ENCODE results near the gene THOC6.
"Not testable (repeated sequence)": the region's sequence is repeated elsewhere in the genome, so short reads cannot be mapped to it uniquely, and the experiment has no call there.

The THOC6 gene

DNA sequence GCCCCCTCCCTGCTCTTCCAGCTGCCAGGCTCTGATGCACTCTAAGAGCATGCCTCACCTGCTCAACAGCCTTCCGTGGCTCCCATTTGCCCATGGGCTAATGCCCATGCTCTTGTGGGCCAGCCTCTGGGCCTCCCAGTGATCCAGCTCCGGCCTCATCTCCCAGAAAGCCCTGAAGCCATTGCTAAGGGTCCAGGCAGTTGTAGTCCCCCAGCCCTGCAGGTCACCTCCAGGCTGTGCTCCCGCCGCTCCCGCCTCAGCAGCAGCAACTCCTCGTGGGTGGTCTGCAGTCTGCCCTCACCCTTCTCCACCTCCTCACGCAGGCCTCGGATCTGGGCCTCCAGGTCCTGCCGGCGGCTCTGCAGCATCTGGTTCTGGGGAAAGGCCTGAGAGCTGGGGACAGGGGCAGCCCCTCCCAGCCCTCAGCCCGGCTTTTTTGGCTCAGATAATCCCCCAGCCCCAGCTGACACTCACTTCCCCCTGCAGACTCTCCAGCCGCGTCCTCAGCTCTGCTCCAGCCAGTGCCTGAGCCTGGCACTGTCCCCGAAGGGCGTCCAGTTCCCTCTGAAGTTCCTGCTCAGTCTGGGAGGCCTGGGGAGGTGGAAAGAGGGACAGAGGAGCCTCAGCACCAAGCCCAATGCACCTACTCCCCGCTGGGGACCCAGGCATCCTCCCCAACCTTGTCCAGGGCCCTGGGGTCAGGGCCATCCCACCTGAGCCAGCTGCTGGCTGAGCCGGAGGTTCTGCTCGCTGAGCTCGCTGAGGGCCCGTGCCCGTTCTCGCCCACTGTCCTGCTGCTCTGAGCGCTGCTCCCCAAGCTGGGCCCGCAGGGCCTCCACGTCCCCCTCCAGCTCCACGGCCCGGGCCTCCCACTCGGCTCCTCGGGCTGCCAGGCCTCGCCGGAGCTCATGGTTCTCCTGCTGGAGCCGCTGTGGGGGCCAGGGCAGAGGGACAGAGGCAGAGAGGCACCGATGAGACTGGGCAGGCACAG is 6.7 kb downstream of the THOC6 start:
- no peak for DNase-seq (ENCODE audit: low spot score)

DNA sequence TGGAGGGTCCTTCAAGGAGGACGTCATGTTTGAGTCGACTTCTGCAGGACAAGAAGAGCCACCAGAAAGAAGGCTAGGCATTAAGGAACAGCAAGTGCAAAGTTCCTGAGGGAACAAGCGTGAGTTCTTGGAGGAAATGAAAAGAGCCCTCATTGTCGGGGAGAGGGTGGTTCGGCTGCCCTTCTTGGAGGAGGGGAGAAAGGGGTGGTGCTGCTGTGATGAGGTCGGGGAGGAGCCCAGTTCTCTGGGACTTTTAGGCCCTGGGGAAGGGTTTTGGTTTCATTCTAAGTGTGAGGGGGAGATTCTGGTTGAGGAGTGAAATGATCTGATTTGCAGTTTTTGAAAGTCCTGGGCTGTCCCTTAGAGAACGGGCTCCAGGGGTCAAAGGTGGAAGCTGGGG is 8.8 kb downstream of the THOC6 start:
- DNase-seq (ENCODE audit: low spot score), result no peak

DNA sequence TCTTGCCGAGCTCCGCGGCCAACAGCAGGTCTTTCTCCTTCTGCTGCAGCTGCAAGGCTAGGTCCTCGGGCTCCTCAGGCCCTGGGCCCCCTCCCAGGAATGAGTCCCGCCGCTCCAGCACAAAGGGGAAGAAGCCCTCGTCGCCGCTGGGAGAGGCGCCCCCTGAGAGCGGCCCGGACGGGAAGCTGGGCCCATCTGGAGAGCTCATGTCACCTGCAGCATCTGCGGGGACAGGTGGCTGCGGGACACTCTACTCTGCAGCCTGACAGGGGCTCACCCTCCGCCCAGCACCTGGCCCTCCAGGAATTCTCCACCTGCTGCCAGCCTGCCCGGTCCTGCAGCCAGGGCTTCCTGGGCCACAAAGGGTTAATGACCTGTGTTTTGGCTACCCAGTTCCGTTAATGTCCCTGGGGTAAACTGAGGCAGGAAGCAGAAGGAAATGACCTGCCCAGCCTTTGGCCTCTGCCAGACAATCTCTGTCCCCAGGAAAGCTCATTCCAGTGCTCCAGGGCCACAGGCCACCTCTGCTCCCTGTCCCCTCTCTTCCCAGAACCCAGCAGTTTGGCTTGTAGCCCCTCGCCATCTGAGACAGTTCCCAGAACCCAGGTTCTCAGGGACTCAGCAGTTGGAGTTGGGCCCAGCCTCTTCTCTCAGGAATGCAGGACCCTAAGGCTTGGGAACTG is 11.6 kb downstream of the THOC6 start:
- DNase-seq (ENCODE audit: low spot score), result no peak

DNA sequence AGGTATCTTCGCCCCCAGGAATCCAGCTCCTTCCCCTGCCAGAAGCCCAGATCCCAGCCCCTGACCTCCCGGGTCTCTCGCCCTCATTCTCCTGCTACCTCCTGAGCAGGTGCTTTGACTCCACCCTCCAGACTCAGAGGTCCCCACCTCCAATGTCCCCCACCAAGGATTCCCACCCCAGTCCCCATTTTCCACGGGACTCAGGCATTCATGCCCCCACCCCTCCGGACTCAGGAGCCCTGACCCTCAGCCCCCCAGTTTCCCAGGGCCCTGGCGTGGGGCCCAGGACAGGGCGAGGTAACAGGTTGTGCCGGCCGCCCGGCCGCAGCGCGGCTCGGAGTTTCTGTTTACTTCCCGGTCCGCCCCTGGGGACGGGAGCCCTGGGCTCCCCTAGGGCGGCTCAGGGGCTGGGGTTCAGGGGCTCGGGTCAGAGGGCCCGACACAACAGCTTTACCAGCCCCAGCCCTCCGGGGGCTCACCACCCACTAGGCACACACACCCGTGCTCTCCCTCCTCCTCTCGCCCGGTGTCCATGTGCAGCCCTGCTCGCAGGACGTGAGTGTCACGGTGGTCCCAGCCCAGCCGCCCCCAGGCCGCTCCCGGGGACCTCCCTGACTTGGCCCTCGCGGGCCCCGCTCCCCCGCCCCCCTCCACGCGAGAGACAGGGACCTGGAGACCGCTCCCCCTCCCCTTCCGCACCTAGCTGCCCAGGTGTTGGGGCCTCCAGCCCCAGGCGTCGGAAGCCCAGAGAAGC is 12.3 kb downstream of the THOC6 start:
- no peak for DNase-seq (ENCODE audit: low spot score)

DNA sequence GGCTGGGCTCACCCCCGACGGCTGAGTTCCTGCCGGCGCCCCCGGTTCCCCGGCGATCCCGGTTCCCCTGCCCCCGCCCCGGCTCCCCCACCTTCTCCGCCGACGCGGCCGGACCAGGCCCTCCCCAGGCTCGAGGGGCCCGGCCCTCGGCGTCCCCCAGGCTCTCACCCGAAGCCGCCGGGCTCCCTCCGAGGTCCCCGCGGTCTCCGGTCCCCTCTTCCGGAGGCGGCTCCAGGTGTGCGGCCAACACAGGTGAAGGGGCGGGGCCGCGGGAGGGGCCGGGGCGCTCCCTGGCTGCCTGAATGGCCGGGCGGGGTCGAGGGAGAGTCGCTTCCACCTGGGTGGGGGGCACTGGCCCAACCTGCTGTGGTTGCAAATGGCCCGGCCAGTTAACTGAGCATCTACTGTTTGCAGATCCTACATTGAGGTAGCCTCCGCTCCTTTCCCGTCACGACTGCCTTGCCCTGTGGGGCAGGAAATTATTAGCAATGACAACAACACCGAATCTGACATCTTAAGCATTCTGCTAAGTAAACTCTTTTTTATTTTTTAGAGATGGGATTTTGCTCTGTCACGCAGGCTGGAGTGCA is 13.0 kb downstream of the THOC6 start, which contains the start of gene BICDL2:
Gene BICDL2, minus strand, starts transcription at position 219 of the 590 bp plus-strand sequence. CDS start 1,448 bp downstream, outside the sequence.
- DNase-seq (ENCODE audit: low spot score), result no peak

DNA sequence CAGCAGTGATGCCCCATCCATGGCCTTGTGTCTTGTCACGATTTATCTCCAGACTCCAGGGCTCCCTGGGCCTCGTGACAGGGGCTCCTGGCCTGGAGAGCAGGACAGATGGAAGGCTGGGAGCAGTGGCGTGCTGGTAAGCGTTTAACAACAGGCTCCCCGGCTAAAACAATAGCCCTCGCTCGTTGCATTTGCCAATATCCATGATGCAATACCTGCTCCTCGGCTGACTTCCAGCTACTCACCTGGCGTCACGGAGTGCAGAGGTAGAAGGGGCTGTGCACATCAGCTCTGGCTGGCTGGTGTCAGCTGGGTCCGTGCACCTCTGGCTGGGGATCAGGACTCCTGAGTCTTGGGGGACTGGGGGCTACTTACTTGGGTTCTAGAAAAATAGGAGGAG is 14.4 kb downstream of the THOC6 start:
- DNase-seq (ENCODE audit: low spot score), result no peak

DNA sequence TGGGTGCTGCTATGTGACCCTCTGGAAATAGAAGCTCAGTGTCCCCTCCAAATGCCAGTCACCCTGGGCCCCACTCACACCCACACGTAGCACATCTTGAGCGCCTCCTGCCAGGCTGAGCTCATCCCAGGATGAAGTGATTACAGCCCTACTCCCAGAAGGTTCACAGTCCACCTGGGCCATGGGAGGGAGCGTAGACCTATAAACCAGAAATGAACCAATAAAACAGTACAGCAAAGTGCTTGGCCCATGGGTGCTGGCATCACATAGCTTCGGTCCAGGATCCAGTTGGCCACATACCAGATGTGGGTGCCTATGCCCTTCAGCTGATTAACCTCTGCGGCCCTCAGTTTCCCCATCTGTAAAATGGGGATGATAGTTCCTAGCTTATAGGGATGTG is 15.1 kb downstream of the THOC6 start:
- DNase-seq (ENCODE audit: low spot score), result no peak

DNA sequence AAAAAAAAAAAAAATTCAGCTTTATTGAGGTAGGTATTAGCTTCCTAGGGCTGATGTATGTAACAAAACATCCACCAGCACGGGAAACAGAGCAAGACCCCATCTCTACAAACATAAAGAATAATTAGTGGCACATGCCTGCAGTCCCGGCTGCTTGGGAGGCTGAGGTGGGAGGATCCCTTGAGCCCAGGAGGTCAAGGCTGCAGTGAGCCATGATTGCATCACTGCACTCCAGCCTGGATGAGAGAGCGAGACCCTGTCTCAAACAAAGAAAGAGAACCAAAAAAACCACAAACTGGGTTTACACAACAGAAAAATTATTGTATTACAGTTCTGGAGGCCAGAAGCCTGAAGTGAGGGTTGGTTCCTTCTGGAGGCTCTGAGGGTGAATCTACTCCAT is 18.5 kb downstream of the THOC6 start:
- no peak for DNase-seq (ENCODE audit: low spot score)

DNA sequence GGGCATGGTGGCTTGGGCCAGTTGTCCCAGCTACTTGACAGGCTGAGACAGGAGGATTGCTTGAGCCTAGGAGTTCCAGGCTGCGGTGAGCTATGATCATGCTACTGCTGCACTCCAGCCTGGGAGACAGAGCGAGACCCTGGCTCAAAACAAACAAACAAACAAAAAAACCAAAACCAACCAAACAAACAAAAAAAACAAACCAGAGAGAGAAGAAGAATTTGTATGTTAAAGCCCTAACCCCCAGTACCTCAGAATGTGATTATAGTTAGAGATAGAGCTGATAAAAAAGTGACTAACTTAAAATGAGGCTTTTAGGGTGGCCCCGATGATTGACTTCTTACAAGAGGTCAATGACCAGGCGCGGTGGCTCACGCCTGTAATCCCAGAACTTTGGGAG is 20.9 kb downstream of the THOC6 start:
- no peak for DNase-seq (ENCODE audit: low spot score)

DNA sequence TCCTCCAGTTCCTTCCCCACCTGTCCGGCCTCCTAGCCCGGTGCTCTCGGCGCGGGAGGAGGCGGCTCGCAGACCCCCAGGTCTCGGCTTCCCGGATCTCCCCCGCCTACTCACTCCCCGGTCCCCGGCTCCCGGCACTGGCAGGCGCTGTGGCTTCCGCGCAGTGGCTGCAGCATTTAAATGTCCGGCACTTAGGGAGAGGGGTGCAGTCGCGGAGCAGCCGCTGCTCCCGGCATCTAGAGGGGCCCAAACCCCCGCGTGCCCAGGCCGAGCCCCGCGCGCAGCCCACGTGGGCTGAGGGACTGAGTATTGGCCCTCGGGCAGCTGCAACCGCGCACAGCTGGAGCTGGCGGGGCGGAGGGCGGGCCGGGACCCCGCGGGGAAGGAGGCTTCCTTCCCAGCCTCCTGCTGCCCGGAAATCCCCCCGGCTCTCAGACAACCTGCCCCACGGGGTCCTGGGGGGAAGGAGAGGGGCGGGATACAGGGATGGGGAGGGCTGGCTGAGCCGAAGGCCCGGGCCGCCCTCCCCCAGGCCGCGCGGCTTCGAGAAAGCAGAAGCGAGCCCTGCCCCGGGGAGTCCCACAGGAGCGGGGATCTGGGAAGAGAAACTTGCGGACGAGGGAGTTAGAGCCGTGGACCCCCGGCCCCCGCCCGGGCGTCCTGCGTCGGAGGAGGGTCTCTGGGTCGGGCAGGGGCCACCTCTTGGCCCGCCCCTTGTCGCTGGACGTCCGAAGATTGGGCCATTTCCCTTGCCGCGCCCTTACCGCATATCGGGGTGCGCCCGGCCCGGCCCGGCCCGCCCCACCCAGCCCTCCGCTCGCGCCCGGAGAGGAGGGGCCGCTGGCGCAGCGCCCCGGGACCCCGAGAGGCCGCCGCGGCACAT is 22.2 kb downstream of the THOC6 start, which contains the start of gene MMP25:
Gene MMP25, plus strand, starts transcription at position 804 of the 883 bp plus-strand sequence. CDS start 357 bp downstream, outside the sequence.
- DNase-seq (ENCODE audit: low spot score), result peak; percentile 71

DNA sequence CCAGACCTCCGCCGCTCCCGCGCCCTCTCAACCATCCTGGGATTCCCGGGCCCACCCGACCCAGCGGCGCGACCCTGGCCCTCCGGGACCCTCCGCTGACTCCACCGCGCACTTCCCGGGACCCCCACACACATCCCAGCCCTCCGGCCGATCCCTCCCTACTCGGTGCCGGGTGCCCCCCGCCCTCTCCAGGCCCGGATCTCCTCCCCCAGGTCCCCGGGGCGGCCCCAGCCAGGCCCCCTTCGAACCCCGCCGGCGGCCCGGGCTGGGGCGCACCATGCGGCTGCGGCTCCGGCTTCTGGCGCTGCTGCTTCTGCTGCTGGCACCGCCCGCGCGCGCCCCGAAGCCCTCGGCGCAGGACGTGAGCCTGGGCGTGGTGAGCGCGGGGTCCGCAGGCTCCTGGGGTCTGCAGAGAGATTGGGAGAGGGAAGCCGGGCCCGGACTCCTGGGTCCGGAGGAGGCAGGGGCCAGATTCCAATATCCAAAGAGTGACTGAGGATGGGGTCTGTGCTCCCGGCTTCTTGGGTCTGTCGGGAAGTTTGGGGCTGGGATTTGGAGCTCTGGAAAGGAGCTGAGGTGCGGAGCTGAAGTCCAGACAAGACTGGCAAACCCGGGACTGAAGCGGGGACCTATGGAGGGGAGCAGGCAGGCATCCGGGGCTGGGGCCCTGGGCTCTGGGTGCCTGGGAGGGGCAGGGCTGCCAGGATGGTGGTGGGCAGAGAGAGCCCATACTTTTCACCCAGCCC is 23.0 kb downstream of the THOC6 start:
- no peak for DNase-seq (ENCODE audit: low spot score)

DNA sequence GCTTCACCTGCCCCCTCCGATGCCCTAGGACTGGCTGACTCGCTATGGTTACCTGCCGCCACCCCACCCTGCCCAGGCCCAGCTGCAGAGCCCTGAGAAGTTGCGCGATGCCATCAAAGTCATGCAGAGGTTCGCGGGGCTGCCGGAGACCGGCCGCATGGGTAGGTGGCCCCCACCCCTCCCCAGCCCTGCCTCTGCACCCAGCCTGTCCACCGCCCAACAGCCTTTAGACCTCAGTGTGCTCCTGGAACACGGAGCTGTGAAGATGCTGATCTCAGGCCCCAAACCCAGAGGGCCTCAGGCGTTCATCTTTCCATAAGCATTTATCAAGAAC is 23.5 kb downstream of the THOC6 start:
- no peak for DNase-seq (ENCODE audit: low spot score)

DNA sequence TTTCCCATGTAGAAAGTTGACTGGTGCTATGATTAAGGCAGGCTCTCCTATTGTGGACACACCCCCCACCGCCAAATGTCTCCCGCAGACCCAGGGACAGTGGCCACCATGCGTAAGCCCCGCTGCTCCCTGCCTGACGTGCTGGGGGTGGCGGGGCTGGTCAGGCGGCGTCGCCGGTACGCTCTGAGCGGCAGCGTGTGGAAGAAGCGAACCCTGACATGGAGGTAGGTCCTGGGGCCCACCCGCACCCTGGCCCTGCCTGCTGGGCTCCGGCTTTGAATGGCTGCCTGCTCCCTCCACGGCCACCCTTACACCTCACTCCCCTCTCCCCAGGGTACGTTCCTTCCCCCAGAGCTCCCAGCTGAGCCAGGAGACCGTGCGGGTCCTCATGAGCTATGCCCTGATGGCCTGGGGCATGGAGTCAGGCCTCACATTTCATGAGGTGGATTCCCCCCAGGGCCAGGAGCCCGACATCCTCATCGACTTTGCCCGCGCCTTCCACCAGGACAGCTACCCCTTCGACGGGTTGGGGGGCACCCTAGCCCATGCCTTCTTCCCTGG is 26.2 kb downstream of the THOC6 start:
- DNase-seq (ENCODE audit: low spot score), result no peak

DNA sequence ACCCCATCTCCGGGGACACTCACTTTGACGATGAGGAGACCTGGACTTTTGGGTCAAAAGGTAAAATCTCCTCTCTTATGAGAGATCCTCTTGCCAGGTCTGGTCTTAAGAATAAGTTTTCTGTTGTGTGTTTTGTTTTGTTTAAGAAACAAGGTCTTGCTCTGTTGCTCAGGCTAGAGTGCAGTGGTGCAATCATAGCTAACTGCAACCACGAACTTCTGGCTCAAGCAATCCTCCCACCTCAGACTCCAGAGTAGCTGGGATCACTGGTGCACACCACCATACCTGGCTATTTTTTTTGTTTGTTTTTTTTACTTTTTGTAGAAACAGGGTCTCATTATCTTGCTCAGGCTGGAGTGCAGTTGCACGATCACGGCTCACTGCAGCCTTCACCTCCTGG is 26.7 kb downstream of the THOC6 start:
- no peak for DNase-seq (ENCODE audit: low spot score)

DNA sequence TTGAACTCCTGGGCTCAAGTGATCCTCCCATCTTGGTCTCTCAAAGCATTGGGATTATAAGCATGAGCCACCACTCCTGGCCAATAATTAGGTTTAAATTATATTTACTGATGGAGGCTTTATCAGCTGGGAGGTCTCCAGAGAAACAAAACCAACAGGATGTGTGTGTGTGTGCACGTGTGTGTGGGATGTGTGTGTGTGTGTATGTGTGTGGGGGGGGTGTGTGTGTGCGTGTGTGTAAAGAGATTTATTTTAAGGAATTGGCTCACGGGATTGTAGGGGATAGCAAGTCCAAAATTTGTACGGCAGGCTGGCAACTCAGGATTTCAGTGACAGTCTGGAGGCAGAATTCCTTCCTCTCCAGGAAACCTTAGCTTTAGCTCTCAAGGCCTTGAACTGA is 27.2 kb downstream of the THOC6 start:
- no peak for DNase-seq (ENCODE audit: low spot score)

DNA sequence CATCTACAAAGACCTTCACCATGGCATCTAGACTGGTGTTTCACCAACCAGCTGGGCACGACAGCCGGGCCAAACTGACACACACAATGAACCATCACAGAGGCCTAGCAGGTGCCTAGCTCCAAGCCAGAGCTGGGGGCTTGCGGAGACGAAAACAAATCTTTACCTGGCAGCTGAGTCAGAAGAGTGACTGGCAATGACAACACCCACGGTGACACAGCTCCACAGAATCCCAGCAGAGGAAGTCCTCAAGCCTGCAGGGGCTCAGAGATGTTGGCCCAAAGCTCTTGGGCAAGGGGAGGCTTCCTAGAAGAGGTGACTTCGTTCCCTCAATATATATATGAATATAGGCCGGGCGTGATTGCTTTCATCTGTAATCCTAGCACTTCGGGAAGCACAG is 27.7 kb downstream of the THOC6 start:
- no peak for DNase-seq (ENCODE audit: low spot score)

DNA sequence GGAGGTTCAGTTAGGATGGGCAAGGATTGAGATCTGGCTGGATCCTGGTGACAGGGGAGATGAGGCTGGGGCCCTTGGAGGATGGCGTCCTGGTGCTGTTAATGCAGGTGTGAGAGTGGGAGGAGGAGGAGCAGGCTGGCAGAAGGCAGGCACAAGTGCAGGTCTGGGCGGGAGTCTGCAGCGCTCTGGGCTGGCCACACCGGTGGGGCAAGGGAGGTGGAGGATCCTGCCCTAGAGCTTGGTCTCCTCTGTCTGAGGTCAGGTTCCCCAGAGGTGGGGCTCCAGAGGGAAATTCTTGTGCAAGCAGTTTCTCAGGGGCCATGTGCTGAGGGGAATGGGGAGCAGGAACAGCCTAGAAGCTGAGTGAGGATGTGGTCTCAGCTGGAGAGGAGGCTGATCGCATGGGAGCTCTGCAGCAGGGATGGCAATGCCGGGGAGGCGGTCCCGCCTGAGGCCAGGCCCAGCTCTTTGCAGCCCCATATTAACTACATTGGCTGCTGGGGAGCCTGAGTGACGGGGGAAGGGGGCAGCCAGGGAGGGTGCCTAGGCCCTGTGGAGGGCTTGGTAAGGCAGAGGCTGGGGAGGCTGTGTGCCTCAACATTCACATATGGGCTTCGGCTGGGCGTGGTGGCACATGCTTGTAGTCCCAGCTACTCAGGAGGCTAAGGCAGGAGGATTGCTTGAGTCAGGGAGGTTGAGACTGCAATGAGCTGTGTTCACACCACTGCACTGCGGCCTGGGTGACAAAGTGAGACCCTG is 28.9 kb downstream of the THOC6 start:
- DNase-seq (ENCODE audit: low spot score), result not testable (repeated sequence)

DNA sequence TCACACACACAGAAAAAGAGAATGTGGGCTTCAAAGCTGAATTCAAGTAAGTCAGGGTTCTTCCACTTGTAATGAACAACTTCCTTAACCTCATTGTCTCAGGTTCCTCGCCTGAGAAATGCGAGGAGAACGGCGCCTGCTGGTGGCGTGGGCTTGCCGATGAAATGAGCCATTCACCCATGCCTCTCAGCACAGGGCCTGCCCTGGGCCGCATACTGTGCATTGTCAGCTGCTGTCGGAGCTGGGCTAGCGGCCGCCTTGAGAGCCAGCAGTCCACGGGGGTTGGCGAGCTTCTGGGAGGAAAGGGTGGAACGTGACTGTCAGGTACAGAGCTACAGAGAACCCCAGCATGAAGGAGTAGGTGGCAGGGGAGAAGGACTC is 29.5 kb downstream of the THOC6 start:
- not testable (repeated sequence) for DNase-seq (ENCODE audit: low spot score)
